VCaP (cell line): ENCODE results near the gene TNFRSF11A.
A peak's percentile ranks its signal among the peaks of the same experiment; 100 is the strongest.

Source experiments
- H3K27ac ChIP-seq: fragments of 450-650 bp; 2 replicates; pipeline ENCODE4 v1.5.1; 2017
- TF ChIP-seq, protein P1 (sequence below): fragments of 450-650 bp; conservative IDR thresholded peaks from 2 replicates; pipeline ENCODE4 v1.5.1; 2017; ENCODE audit warnings: mild to moderate bottlenecking, moderate library complexity

Gene TNFRSF11A

DNA sequence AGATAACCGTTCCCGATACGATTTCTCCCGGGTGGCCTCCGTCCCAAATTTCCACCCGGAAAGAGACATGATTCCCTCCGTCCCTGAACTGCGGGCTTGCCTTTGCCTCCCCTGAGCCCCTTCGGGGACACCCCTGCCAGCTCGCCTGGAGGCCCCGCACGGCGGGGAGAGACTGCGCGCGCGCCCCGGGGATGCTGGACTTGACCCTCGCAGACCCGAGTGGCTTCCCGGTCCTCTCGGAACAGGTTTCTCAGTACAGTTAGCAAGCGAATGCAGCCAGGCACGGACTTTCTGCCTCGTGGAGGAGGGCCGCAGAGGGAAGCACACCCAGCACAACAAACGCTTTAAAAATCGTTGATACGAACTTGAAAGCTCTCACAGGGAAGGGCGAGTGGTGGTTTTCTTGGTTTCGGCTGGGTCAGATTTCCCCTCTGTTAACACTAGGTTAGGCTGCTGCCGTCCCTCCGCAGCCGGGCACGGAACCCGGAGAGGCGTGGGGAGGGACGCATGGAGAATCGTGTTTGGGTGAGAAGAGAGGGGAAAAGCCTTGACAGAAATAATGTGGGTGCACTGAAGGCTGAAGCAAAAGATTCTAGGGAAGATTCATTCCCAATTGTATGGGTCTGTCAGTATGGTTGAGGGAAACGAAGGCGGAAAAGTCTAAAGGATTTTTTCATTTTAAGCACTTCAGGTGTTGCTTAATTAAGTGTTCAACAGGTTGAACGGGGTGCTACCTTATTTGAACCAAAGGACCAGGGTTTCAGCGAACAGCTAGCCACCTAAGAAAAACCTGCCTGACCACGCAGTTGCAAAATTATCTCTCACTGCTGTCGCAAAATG lies 916 bp downstream of the TNFRSF11A start:
- TF ChIP-seq, protein P1, sequence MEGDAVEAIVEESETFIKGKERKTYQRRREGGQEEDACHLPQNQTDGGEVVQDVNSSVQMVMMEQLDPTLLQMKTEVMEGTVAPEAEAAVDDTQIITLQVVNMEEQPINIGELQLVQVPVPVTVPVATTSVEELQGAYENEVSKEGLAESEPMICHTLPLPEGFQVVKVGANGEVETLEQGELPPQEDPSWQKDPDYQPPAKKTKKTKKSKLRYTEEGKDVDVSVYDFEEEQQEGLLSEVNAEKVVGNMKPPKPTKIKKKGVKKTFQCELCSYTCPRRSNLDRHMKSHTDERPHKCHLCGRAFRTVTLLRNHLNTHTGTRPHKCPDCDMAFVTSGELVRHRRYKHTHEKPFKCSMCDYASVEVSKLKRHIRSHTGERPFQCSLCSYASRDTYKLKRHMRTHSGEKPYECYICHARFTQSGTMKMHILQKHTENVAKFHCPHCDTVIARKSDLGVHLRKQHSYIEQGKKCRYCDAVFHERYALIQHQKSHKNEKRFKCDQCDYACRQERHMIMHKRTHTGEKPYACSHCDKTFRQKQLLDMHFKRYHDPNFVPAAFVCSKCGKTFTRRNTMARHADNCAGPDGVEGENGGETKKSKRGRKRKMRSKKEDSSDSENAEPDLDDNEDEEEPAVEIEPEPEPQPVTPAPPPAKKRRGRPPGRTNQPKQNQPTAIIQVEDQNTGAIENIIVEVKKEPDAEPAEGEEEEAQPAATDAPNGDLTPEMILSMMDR: no peak
- peak overlapping the region; percentile 62; the same call in 1 of the 2 replicates for H3K27ac ChIP-seq

DNA sequence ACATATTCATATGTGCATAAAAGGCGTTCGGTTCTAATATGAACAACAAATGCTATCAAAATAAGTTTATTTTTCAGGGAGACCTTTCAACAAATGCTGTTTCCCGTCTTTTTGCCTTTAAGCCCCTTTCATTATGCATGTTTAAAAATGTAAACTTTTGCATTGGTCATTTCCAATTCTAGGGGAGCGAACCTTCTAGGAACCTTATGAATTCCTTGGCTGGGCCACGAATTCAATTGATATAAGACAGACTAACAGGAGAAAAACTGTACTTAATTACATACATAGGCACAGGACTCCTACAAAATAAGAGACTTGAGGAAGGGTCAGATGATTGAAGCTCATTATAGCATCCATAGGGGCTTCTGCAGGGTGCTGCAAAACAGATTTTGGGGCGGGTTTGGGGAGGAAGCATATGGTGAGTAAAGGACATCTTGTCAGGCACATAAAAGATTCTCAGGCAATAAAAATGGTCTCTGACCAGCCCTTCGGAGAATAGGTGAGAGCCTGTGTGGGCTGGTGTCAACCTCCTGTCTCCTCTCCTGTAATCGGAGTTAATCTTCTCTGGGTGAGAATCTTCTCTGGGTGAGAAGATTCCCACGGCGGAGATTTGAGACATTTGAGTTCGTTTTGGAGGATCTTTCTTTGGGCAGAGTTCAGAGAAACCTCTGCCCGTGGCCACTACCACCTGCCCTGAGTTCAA lies 1.7 kb downstream of the TNFRSF11A start:
- TF ChIP-seq, protein P1: no peak
- H3K27ac ChIP-seq: peak overlapping the region; percentile 86

DNA sequence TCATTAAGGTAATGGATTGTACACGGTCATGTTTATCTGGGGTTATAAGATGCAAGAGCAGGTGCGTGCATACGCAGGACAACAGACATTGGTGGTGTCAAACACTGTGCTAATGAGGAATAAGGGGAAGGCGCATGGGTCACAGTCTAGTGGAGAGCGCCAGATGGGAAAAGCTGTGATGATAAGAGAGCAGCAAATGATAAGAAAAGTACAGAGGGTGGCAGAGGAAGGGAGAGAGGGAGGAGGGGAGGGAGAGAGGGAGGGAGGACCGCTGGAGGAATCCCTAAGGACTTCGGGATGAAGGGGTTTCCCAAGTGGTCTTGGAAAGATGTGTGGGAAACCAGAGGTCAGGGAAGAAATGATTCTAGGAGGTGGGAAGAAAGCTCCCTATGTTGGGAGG lies 2.9 kb downstream of the TNFRSF11A start:
- TF ChIP-seq, protein P1: no peak
- peak overlapping the region; percentile 86 for H3K27ac ChIP-seq

DNA sequence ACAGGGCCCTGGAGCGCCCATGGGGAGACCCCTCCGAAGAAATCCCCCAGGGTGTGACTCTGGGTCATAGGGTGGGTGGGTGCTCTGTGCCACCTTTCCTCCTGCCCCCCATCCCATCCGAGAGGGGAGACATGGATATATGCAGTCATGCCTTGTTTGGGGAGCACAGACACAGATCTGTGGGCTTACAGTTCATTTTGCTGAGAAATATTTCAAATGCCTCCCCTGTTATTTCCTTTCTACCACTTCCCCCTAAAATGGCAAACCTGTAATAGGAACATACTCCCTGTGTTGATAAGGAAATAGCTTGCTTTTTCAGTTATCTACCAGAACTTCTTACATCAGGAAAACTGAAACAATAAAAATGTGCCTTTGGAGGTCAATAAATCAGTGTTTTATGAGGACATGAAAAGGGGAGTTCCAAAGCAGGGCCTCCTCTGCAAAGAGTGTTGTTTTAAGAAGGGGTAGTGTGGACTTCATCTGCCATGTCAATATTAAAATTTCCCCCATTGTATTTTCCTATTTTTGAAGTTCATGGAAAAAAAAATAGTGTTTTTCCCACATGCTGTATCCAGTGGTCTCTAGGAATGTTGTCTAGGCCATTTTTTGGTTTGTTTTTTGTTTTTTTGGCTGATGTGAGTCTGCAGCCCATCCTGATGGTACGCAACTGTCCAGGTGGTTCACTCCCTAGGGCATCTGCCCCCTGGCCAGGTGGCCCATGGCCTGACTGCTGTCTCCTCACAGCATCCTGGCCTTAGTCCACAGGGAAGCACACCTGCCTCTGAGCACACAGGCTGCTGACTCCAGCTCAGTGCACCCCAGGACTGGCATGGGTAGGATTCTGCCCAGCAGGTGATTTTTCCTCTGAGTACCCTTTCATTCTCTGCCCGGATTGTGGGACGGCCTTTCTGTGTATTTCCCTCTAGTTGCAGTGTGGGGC lies 3.7 kb downstream of the TNFRSF11A start:
- TF ChIP-seq, protein P1: no peak

DNA sequence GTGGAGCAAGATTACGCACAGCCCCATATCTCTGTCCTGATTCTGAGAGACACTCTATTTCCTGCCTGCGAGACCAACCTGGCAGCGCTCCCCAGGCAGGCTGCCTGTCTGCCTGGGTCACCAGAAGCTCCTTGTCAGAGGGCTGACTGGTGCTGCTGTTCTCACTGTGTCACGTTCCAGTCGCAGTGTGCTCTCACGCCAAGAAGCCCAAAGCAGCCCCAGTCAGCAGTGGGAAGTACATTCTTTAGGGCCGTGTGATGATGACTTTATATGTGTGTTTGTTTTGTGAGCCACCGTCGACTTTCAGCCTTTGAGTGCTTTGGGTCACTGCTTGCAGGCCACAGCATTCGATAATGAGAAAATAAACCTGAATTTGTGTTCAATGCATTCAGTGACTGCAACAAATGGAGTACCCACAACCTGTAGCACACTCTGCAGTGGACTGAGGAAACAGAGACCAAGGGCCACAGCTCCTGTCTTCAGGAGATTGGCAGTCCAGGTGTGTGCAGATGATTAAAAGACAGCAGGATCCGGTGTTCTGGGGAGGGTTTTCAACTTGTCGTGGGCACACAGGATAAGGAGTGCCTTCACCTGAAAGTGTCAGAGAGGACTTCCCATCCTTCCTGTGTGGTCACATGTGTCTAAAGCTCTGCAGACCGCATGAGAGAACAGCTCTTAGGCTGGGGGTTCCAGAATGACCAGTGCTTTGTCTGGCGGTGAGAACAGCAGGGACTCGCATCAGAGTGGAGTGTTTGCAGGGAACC lies 4.8 kb downstream of the TNFRSF11A start:
- peak overlapping the region; percentile 86 for H3K27ac ChIP-seq

More for the DNA sequence above, 3.7 kb downstream of the TNFRSF11A start:
- peak overlapping the region; percentile 86 for H3K27ac ChIP-seq

DNA sequence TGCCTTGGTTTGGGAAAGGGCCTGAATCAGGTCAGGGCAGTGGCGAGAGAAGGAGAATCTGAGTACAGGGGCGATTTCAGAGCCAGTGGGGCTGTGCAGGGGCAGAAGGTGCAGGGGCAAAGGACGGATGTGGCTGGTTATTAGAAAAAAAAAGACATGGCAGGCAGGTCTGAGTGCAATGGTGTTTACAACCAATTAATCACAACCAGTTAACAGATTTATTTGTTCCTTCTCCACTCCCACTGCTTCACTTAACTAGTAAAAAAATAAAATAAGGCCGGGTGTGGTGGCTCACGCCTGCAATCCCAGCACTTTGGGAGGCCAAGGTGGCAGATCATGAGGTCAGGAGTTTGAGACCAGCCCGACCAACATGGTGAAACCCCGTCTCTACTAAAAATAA lies 5.5 kb downstream of the TNFRSF11A start:
- TF ChIP-seq, protein P1: no peak
- peak overlapping the region; percentile 86 for H3K27ac ChIP-seq

More for the DNA sequence above, 4.8 kb downstream of the TNFRSF11A start:
- TF ChIP-seq, protein P1: no peak
